A549 (cell line): ENCODE results near the gene GNG7. TPM values are rescaled to one million over a fixed set of nuclear protein-coding genes. Genes with fewer than 3 reads are reported as not detected.

Experiments
- ATAC-seq, 2 experiments: fragments of 200-7000 bp in 1 of 2; fragments of >200 bp in 1 of 2; cut with Nextera tagmentation in 1 of 2; cut with Tn5 transposase in 1 of 2; 3 replicates each; pipeline versions ENCODE4 v1.8.0 to v1.9.1; 2018 to 2020; ENCODE audit warnings: mild to moderate bottlenecking in 1 of 2, moderate library complexity in 1 of 2
- CTCF ChIA-PET: fragments of 300-600 bp; sonication (Branson Sonifier 250); formaldehyde crosslinking; extraction: SDS; loops from one replicate; lab custom pipeline; 2021; ENCODE audit warnings: antibody characterized with exemption, inconsistent platforms; lab: Yijun Ruan, JAX
- POLR2A ChIA-PET: fragments of 350-600 bp; formaldehyde crosslinking; extraction: SDS; loops from one replicate; lab custom pipeline; 2021; ENCODE audit warnings: antibody characterized with exemption, inconsistent platforms; lab: Yijun Ruan, JAX
- DNase-seq, 2 experiments: peaks; one replicate each; pipeline versions ENCODE4 v3.0.0 to v3.0.0-alpha.2; 2011 to 2016; ENCODE audit warnings: low read depth in 1 of 2, low spot score in 1 of 2
- FAIRE-seq: peaks from 2 replicates; lab custom pipeline; 2011; peaks lifted over from hg19 to GRCh38; lab: Jason Lieb, UNC
- H3K27ac ChIP-seq, 2 experiments: fragments of >200 bp; sonication (Bioruptor Twin); formaldehyde crosslinking; 3 replicates each; pipeline ENCODE4 v1.5.1; 2016 to 2017
- H3K4me1 ChIP-seq: fragments of >200 bp; sonication (Bioruptor Twin); formaldehyde crosslinking; 3 replicates; pipeline ENCODE4 v1.6.1; 2016
- H3K4me2 ChIP-seq: fragments of >200 bp; sonication (Bioruptor Twin); formaldehyde crosslinking; 3 replicates; pipeline ENCODE4 v1.6.1; 2016
- H3K4me3 ChIP-seq: fragments of >200 bp; sonication (Bioruptor Twin); formaldehyde crosslinking; 3 replicates; pipeline ENCODE4 v1.5.1; 2016
- H3K9me3 ChIP-seq: fragments of >200 bp; sonication (Bioruptor Twin); formaldehyde crosslinking; 3 replicates; pipeline ENCODE4 v1.6.1; 2016
- CBX2 ChIP-seq: fragments of 200-600 bp; sonication (generic); IDR thresholded peaks from 2 replicates; pipeline ENCODE4 v1.6.1; 2016; ENCODE audit warnings: low read depth, mild to moderate bottlenecking, borderline replicate concordance
- CTCF ChIP-seq: fragments of >200 bp; sonication (Bioruptor Twin); formaldehyde crosslinking; IDR thresholded peaks from 3 replicates; pipeline ENCODE4 v1.5.1; 2016
- EHMT2 ChIP-seq: fragments of 200-600 bp; sonication (generic); IDR thresholded peaks from 2 replicates; pipeline ENCODE4 v1.6.1; 2016; ENCODE audit warnings: antibody characterized with exemption, low read depth, mild to moderate bottlenecking, moderate library complexity
- ELK1 ChIP-seq: fragments of 150-350 bp; IDR thresholded peaks from 2 replicates; pipeline ENCODE4 v1.6.1; 2014; ENCODE audit warnings: low read depth, mild to moderate bottlenecking, low read length
- FOSL2 ChIP-seq, 2 experiments: fragments of 450-650 bp in 1 of 2; fragments of >200 bp in 1 of 2; sonication (Bioruptor Twin) in 1 of 2; formaldehyde crosslinking; IDR thresholded peaks; 2 replicates each; pipeline versions ENCODE4 v1.5.0 to v1.6.1; 2016 to 2020; ENCODE audit warnings: mild to moderate bottlenecking in 1 of 2, moderate library complexity in 1 of 2
- HOXB5 ChIP-seq: fragments of 250-450 bp; sonication (Bioruptor Pico); IDR thresholded peaks from 2 replicates; pipeline ENCODE4 v1.5.0; 2020; ENCODE audit warnings: mild to moderate bottlenecking, moderate library complexity
- JUN ChIP-seq, 2 experiments: fragments of >200 bp; sonication (Bioruptor Twin); formaldehyde crosslinking; IDR thresholded peaks; 2 replicates in 1 of 2; 3 replicates in 1 of 2; pipeline ENCODE4 v1.6.1; 2016 to 2017
- MYC ChIP-seq: IDR thresholded peaks from 2 replicates; pipeline ENCODE4 v1.6.1; 2012; ENCODE audit warnings: mild to moderate bottlenecking, inconsistent platforms, low read length, improper control_type of control experiment, borderline replicate concordance
- NPAS2 ChIP-seq: fragments of 250-450 bp; sonication (Bioruptor Pico); IDR thresholded peaks from 2 replicates; pipeline ENCODE4 v1.8.0; 2022; ENCODE audit warnings: mild to moderate bottlenecking, moderate library complexity, borderline replicate concordance
- PBX3 ChIP-seq: IDR thresholded peaks from 2 replicates; pipeline ENCODE4 v1.6.1; 2012
- RAD21 ChIP-seq, 2 experiments: fragments of >200 bp in 1 of 2; sonication (Bioruptor Twin) in 1 of 2; formaldehyde crosslinking in 1 of 2; IDR thresholded peaks in 1 of 2; conservative IDR thresholded peaks in 1 of 2; 2 replicates in 1 of 2; 3 replicates in 1 of 2; pipeline ENCODE4 v1.6.1; 2012 to 2018; ENCODE audit warnings: inconsistent platforms in 1 of 2
- RARB ChIP-seq: fragments of 250-450 bp; sonication (Bioruptor Pico); IDR thresholded peaks from 2 replicates; pipeline ENCODE4 v1.8.0; 2021; ENCODE audit warnings: mild to moderate bottlenecking, moderate library complexity
- REST ChIP-seq: fragments of 200-600 bp; sonication (generic); IDR thresholded peaks from 2 replicates; pipeline ENCODE4 v1.6.1; 2016; ENCODE audit warnings: antibody characterized with exemption, mild to moderate bottlenecking, moderate library complexity
- SMC3 ChIP-seq: fragments of >200 bp; sonication (Bioruptor Twin); formaldehyde crosslinking; IDR thresholded peaks from 3 replicates; pipeline ENCODE4 v1.6.1; 2018; ENCODE audit warnings: inconsistent platforms
- ZFP36 ChIP-seq: fragments of 450-650 bp; IDR thresholded peaks from 2 replicates; pipeline ENCODE4 v1.6.1; 2014; ENCODE audit warnings: borderline replicate concordance; ENCODE audit not compliant: partially characterized antibody
- ZNF302 ChIP-seq: fragments of 250-450 bp; sonication (Bioruptor Pico); IDR thresholded peaks from 2 replicates; pipeline ENCODE4 v1.9.0; 2021; ENCODE audit warnings: inconsistent platforms, mild to moderate bottlenecking, moderate library complexity
- WGBS: methylation state at CpG from one replicate; pipeline ENCODE4 v1.1.6; 2017; ENCODE audit errors: missing lambda C conversion rate; 5-methylcytosine and 5-hydroxymethylcytosine counted together
- polyA plus RNA-seq, 4 experiments: library from polyadenylated mRNA; depleted of rRNA in 3 of 4; stranded (reverse); fragments of >200 nt; fragmentation: RNase III in 1 of 4; extraction: RNeasy Plus Mini Kit Qiagen cat#74134 plus additional on column Dnase treatment in 1 of 4; gene quantifications; 2 replicates in 3 of 4; 3 replicates in 1 of 4; pipeline ENCODE4 v1.2.3, GENCODE V29; 2011 to 2017

GNG7 gene
- polyA plus RNA-seq, 2 of the 4 experiments (the other 2 are of a cell fraction), result 0.06 to 0.08 TPM

GRCh38 chr19:2648528-2648937, 54.0 kb downstream of the GNG7 start:
- no peak overlapping the region for H3K27ac ChIP-seq
- ChIA-PET POLR2A (interaction anchor here (1.0 to 1.1 kb wide), 3 partner anchors 91 to 302 kb away, joined by 5 to 9 read pairs (median 6); partner anchors contain the start of genes GADD45B and SLC39A3), CTCF (interaction anchor here (0.5 to 4.9 kb wide), 52 partner anchors 9 to 514 kb away, joined by 3 to 57 read pairs (median 4); partner anchors contain the start of genes GNG7 and SLC39A3)
- H3K4me1 ChIP-seq, result no peaks in the 10 kb centered on the region
- H3K4me3 ChIP-seq, result no peak overlapping the region
- WGBS, result 13% methylated on average over 4 of the region's 4 CpGs
- peak; percentile 90 to 93 for ATAC-seq
- FAIRE-seq, result no peak
- DNase-seq, result peak; percentile 68 to 82
- no peaks in the 10 kb centered on the region for H3K9me3 ChIP-seq
- H3K4me2 ChIP-seq, result no peak overlapping the region
- TF ChIP-seq RAD21 (conservative IDR thresholded peaks at IDR 0.05 in 1 of 2, IDR thresholded peaks at IDR 0.05 in 1 of 2) (peak; percentile 91 to 96), RARB (CRISPR knock-in tag) (no peak), CTCF (peak; percentile 73), REST (no peak), SMC3 (peak; percentile 61), PBX3 (0 out of 2 replicates have a peak, but pooled peaks have one; percentile 21)
- TF ChIP-seq, all 56 proteins: peak for 4

GRCh38 chr19:2648099-2648498, 54.4 kb downstream of the GNG7 start:
- Histone ChIP-seq H3K4me1 (no peaks in the 10 kb centered on the region), H3K4me2 (no peak overlapping the region), H3K9me3 (no peaks in the 10 kb centered on the region), H3K27ac (no peak overlapping the region), H3K4me3 (no peak overlapping the region)
- DNase-seq, result no peak
- ATAC-seq, result peak in 1 of 2 experiments; percentile 38; a peak in 3 of 6 replicates
- no peak for TF ChIP-seq HOXB5
- no peak for TF ChIP-seq REST
- no peak for TF ChIP-seq CBX2
- no peak for TF ChIP-seq ZFP36
- TF ChIP-seq ZNF302, result no peak
- TF ChIP-seq FOSL2 (IDR thresholded peaks at IDR 0.05), result no peak
- no peak for TF ChIP-seq FOSL2 (CRISPR knock-in tag; IDR thresholded peaks at IDR 0.05)
- TF ChIP-seq MYC, result no peak
- no peak for TF ChIP-seq EHMT2
- TF ChIP-seq JUN (IDR thresholded peaks at IDR 0.05), result no peak
- no peak for TF ChIP-seq ELK1
- TF ChIP-seq NPAS2 (CRISPR knock-in tag), result no peak
- TF ChIP-seq RAD21 (conservative IDR thresholded peaks at IDR 0.05 in 1 of 2, IDR thresholded peaks at IDR 0.05 in 1 of 2), result no peak
- no peak for FAIRE-seq
- 22% methylated on average over 5 of the region's 5 CpGs for WGBS
- ChIA-PET CTCF (interaction anchor here (0.5 to 4.9 kb wide), 55 partner anchors 9 to 712 kb away, joined by 3 to 57 read pairs (median 4); partner anchors contain the start of genes GNG7 and SLC39A3), POLR2A (interaction anchor here (1.0 to 1.1 kb wide), 3 partner anchors 91 to 302 kb away, joined by 5 to 9 read pairs (median 6); partner anchors contain the start of genes GADD45B and SLC39A3)
